Measurements from ENCODE around the gene STOML1. TPM values are rescaled to one million over a fixed set of nuclear protein-coding genes. Genes with fewer than 3 reads are reported as not detected.
A peak's percentile ranks its signal among the peaks of the same experiment; 100 is the strongest.

STOML1 gene
- total and polyA plus RNA-seq, 9 of the 15 experiments (the other 6 are each of a cell fraction or from before 2014, with no cell fraction given), result 0.25 to 9.7 (median 4.6) TPM

GRCh38 chr15:73991726-73992593 lies at the start of gene STOML1 (continued):
- TF ChIP-seq CC2D1A (IDR thresholded peaks at IDR 0.05) (no peak), TAL1 (IDR thresholded peaks at IDR 0.05) (peak; percentile 73), AFF4 (CRISPR knock-in tag; IDR thresholded peaks at IDR 0.05) (no peak; the same call in 1 of the 2 replicates), CEBPB (tag; IDR thresholded peaks at IDR 0.05) (no peak), ZNF586 (CRISPR knock-in tag; conservative IDR thresholded peaks at IDR 0.05) (no peak), ZNF263 (CRISPR knock-in tag; IDR thresholded peaks at IDR 0.05; ENCODE audit: borderline replicate concordance) (peak; percentile 42; the same call in 1 of the 2 replicates), E2F1 (CRISPR knock-in tag; IDR thresholded peaks at IDR 0.05) (peak; percentile 40), IRF9 (tag; IDR thresholded peaks at IDR 0.05) (no peak), FUS (optimal IDR thresholded peaks at IDR 0.05; ENCODE audit: low read depth, low read length) (no peak), DIDO1 (tag; IDR thresholded peaks at IDR 0.05; ENCODE audit: low read depth) (no peak), TCFL5 (CRISPR knock-in tag; conservative IDR thresholded peaks at IDR 0.05) (no peak), VEZF1 (CRISPR knock-in tag; IDR thresholded peaks at IDR 0.05) (peak; percentile 91), RBM14 (IDR thresholded peaks at IDR 0.05; ENCODE audit: borderline replicate concordance, insufficient read depth, low read depth, low read length) (no peak), KDM2B (CRISPR knock-in tag; IDR thresholded peaks at IDR 0.05) (no peak), HDAC8 (tag; IDR thresholded peaks at IDR 0.05) (no peak), NR2C2 (CRISPR knock-in tag; IDR thresholded peaks at IDR 0.05) (no peak), NR2C2 (tag; IDR thresholded peaks at IDR 0.05) (peak; percentile 68; the same call in 1 of the 2 replicates), ZNF354B (CRISPR knock-in tag; IDR thresholded peaks at IDR 0.05) (no peak), HCFC1 (IDR thresholded peaks at IDR 0.05; ENCODE audit: low read depth, low read length) (peak; percentile 79), HES1 (IDR thresholded peaks at IDR 0.05; ENCODE audit: low read depth) (no peak)
